IMR-90 (cell line): ENCODE data around the gene TM7SF2. TPM values are rescaled to one million over a fixed set of nuclear protein-coding genes. Genes with fewer than 3 reads are reported as not detected.

ENCODE experiments used
- ATAC-seq: fragments of 200-7000 bp; cut with Tn5 transposase; 2 replicates; pipeline ENCODE4 v1.9.1; 2020; ENCODE audit warnings: low read depth, mild to moderate bottlenecking, moderate library complexity
- BruUV-seq: library from RNA; stranded (reverse); fragments of 400-500 nt; replicated peaks from 2 replicates; lab custom pipeline; 2021; lab: Mats Ljungman, UMichigan
- CTCF ChIA-PET: fragments of 300-600 bp; formaldehyde crosslinking; extraction: SDS; loops from one replicate; lab custom pipeline; 2021; ENCODE audit warnings: antibody characterized with exemption; lab: Yijun Ruan, JAX
- POLR2A ChIA-PET: fragments of 300-600 bp; sonication (Branson Sonifier 250); formaldehyde crosslinking; loops from one replicate; lab custom pipeline; 2022; ENCODE audit warnings: antibody characterized with exemption; ENCODE audit not compliant: unreplicated experiment; lab: Charles Lee
- DNase-seq: peaks from one replicate; pipeline ENCODE4 v3.0.0; 2013
- H2AFZ ChIP-seq: replicated peaks from 2 replicates; pipeline ENCODE3; 2013; ENCODE audit warnings: low read length, mild to moderate bottlenecking; ENCODE audit not compliant: poor library complexity
- H2AK5ac ChIP-seq: 2 replicates; pipeline ENCODE4 v1.6.1; 2013; ENCODE audit warnings: low read depth, low read length, inconsistent platforms
- H2AK9ac ChIP-seq: replicated peaks from 2 replicates; pipeline ENCODE3; 2013; ENCODE audit warnings: mild to moderate bottlenecking, low read depth, low read length, moderate library complexity; ENCODE audit not compliant: poor library complexity
- H2BK120ac ChIP-seq: 2 replicates; pipeline ENCODE4 v1.6.1; 2013; ENCODE audit warnings: low read depth, low read length, inconsistent platforms
- H2BK15ac ChIP-seq: 3 replicates; pipeline ENCODE4 v1.6.1; 2013; ENCODE audit warnings: low read depth, low read length, inconsistent platforms
- H2BK20ac ChIP-seq: 2 replicates; pipeline ENCODE4 v1.6.1; 2013; ENCODE audit warnings: low read depth, mild to moderate bottlenecking, inconsistent platforms, low read length, moderate library complexity
- H2BK5ac ChIP-seq: 2 replicates; pipeline ENCODE4 v1.6.1; 2013; ENCODE audit warnings: mild to moderate bottlenecking, low read depth, low read length, inconsistent platforms; ENCODE audit not compliant: poor library complexity, severe bottlenecking
- H3K14ac ChIP-seq: replicated peaks from 2 replicates; pipeline ENCODE4 v1.6.1; 2013; ENCODE audit warnings: low read depth, low read length, inconsistent platforms
- H3K18ac ChIP-seq: 2 replicates; pipeline ENCODE4 v1.6.1; 2013; ENCODE audit warnings: low read depth, low read length, control low read depth
- H3K23ac ChIP-seq: 2 replicates; pipeline ENCODE4 v1.6.1; 2013; ENCODE audit warnings: low read depth, low read length, inconsistent platforms
- H3K27ac ChIP-seq: 2 replicates; pipeline ENCODE4 v1.5.1; 2013; ENCODE audit warnings: mild to moderate bottlenecking, control low read depth, low read length; ENCODE audit not compliant: insufficient read depth
- H3K27me3 ChIP-seq: 2 replicates; pipeline ENCODE4 v1.6.1; 2013; ENCODE audit warnings: low read length; ENCODE audit not compliant: control insufficient read depth, insufficient read depth
- H3K36me3 ChIP-seq: 2 replicates; pipeline ENCODE4 v1.6.1; 2013; ENCODE audit warnings: low read length, mixed read lengths; ENCODE audit not compliant: control insufficient read depth, insufficient read depth
- H3K4ac ChIP-seq: 2 replicates; pipeline ENCODE4 v1.6.1; 2013; ENCODE audit warnings: low read depth, low read length, inconsistent platforms
- H3K4me1 ChIP-seq: 2 replicates; pipeline ENCODE4 v1.6.1; 2013; ENCODE audit warnings: low read length, mixed read lengths; ENCODE audit not compliant: control insufficient read depth, insufficient read depth
- H3K4me2 ChIP-seq: 2 replicates; pipeline ENCODE4 v1.6.1; 2013; ENCODE audit warnings: low read depth, mild to moderate bottlenecking, control low read depth, low read length, moderate library complexity
- H3K4me3 ChIP-seq: 2 replicates; pipeline ENCODE4 v1.5.1; 2013; ENCODE audit warnings: low read depth, mild to moderate bottlenecking, control low read depth, low read length, moderate library complexity; ENCODE audit not compliant: insufficient read depth
- H3K56ac ChIP-seq: 2 replicates; pipeline ENCODE4 v1.6.1; 2013; ENCODE audit warnings: low read length, inconsistent platforms; ENCODE audit not compliant: insufficient read depth; ENCODE audit errors: extremely low read depth
- H3K79me1 ChIP-seq, 2 experiments: 2 replicates each; pipeline ENCODE4 v1.6.1; 2013; ENCODE audit warnings: low read length in 2 of 2, inconsistent platforms in 1 of 2, low read depth in 1 of 2
- H3K9ac ChIP-seq: 2 replicates; pipeline ENCODE4 v1.6.1; 2013; ENCODE audit warnings: low read depth, low read length, control low read depth
- H3K9me1 ChIP-seq: 2 replicates; pipeline ENCODE4 v1.6.1; 2013; ENCODE audit warnings: low read length, inconsistent platforms; ENCODE audit not compliant: insufficient read depth
- H3K9me3 ChIP-seq: 2 replicates; pipeline ENCODE4 v1.6.1; 2013; ENCODE audit warnings: low read length; ENCODE audit not compliant: control insufficient read depth, insufficient read depth
- H4K20me1 ChIP-seq: 2 replicates; pipeline ENCODE4 v1.6.1; 2013; ENCODE audit warnings: low read length, inconsistent platforms; ENCODE audit not compliant: insufficient read depth
- H4K5ac ChIP-seq: 2 replicates; pipeline ENCODE4 v1.6.1; 2013; ENCODE audit warnings: mild to moderate bottlenecking, low read depth, low read length, control low read depth
- H4K8ac ChIP-seq, 2 experiments: 2 replicates each; pipeline ENCODE4 v1.6.1; 2013; ENCODE audit warnings: low read depth in 2 of 2, low read length in 2 of 2, control low read depth in 1 of 2, inconsistent platforms in 1 of 2
- H4K91ac ChIP-seq: 2 replicates; pipeline ENCODE4 v1.6.1; 2013; ENCODE audit warnings: low read depth, low read length, inconsistent platforms; ENCODE audit not compliant: insufficient read depth
- BHLHE40 ChIP-seq: fragments of 150-350 bp; IDR thresholded peaks from 2 replicates; pipeline ENCODE4 v1.6.1; 2016; ENCODE audit warnings: mild to moderate bottlenecking, low read depth, low read length
- ELK1 ChIP-seq: fragments of 150-350 bp; IDR thresholded peaks from 2 replicates; pipeline ENCODE4 v1.6.1; 2016; ENCODE audit warnings: low read depth, mild to moderate bottlenecking, low read length, moderate library complexity, borderline replicate concordance
- SMC3 ChIP-seq: fragments of 150-350 bp; IDR thresholded peaks from 2 replicates; pipeline ENCODE4 v1.6.1; 2016; ENCODE audit warnings: low read depth, mild to moderate bottlenecking, antibody characterized with exemption, low read length, moderate library complexity
- WGBS, 2 experiments: methylation state at CpG; one replicate each; pipeline versions ENCODE4 v1.1.5 to v1.1.7; 2013; ENCODE audit warnings: missing lambda C conversion rate in 2 of 2; ENCODE audit not compliant: insufficient read length in 1 of 2; ENCODE audit errors: extremely low coverage in 2 of 2; 5-methylcytosine and 5-hydroxymethylcytosine counted together
- dilution Hi-C: fragments of 300-500 bp; cut with HindIII; formaldehyde crosslinking; loops from one replicate; pipeline ENCODE4 v1.14.3; 2018; ENCODE audit warnings: low sequenced_read_pairs; ENCODE audit not compliant: unreplicated experiment
- in situ Hi-C: fragments of 300-500 bp; cut with MboI; formaldehyde crosslinking; loops from 3 replicates; pipeline ENCODE4 v1.14.3; 2019; ENCODE audit warnings: low sequenced_read_pairs, inconsistent platforms, mixed read lengths
- intact Hi-C: fragments of 100-400 bp; cut with micrococcal nuclease; formaldehyde crosslinking; loops from 2 replicates; pipeline ENCODE4 v1.10.0; 2022
- polyA plus RNA-seq, 3 experiments: library from polyadenylated mRNA; depleted of rRNA; stranded (reverse); fragments of >200 nt; gene quantifications; 2 replicates each; pipeline ENCODE4 v1.2.3, GENCODE V29; 2012; ENCODE audit warnings: low replicate concordance in 1 of 3
- total RNA-seq: library from RNA; depleted of rRNA; stranded (reverse); fragments of >200 nt; gene quantifications from 2 replicates; pipeline ENCODE4 v1.2.3, GENCODE V29; 2012

TM7SF2 gene
- total and polyA plus RNA-seq, 2 of the 4 experiments (the other 2 are of a cell fraction), result 5.7 to 7.6 TPM

GRCh38 chr11:65102142-65103095 lies 9.3 kb upstream of the TM7SF2 start:
- Histone ChIP-seq H2BK15ac (no peak overlapping the region), H3K79me1 (peaks cover 17 to 55% of the 10 kb centered on the region in 2 experiments), H2AK9ac (no peak overlapping the region), H3K9me1 (peaks cover 11% of the 10 kb centered on the region), H3K4ac (no peak overlapping the region), H4K20me1 (peaks cover 3% of the 10 kb centered on the region; the same call in 1 of the 2 replicates), H3K9me3 (no peaks in the 10 kb centered on the region), H3K56ac (no peak overlapping the region), H3K4me1 (peaks cover 4% of the 10 kb centered on the region), H3K18ac (no peak overlapping the region), H2AK5ac (no peak overlapping the region), H4K8ac (no peak overlapping the region), H3K4me2 (no peak overlapping the region), H3K4me3 (no peak overlapping the region), H2BK5ac (no peak overlapping the region), H2BK20ac (no peak overlapping the region), H4K91ac (no peak overlapping the region), H3K27me3 (no peaks in the 10 kb centered on the region), H3K14ac (no peak overlapping the region), H4K5ac (no peak overlapping the region), H3K9ac (no peak overlapping the region), H3K23ac (no peak overlapping the region), H3K36me3 (peaks cover 5% of the 10 kb centered on the region), H3K27ac (no peak overlapping the region; the same call in 1 of the 2 replicates), H2AFZ (no peak overlapping the region), H2BK120ac (no peak overlapping the region)
- 67% methylated on average over 1 of the region's 8 CpGs; no CpG with 5 or more reads in 1 of the 2 experiments for WGBS, 2 experiments
- TF ChIP-seq BHLHE40 (no peak), SMC3 (no peak), ELK1 (no peak)
- no TSS peak for BruUV-seq
- ChIA-PET POLR2A (no interaction called here), CTCF (interaction anchor here (1.1 kb wide), 1 partner anchor 8 kb away, joined by 5 read pairs; no protein-coding TSS in a partner anchor)
- ATAC-seq (peak; percentile 79), DNase-seq (peak; percentile 52)
- in situ Hi-C loops (no loop called here), intact Hi-C loops (no loop called here), dilution Hi-C loops (no loop called here)
